NCI-H2029 (cell line): ENCODE measurements around the gene DDTL.
"Not testable (repeated sequence)": the region's sequence is repeated elsewhere in the genome, so short reads cannot be mapped to it uniquely, and the experiment has no call there.

ENCODE experiments used
- DNase-seq: peaks from one replicate; lab custom pipeline; 2025; lab: John Stamatoyannopoulos, UW

Gene DDTL

GRCh38 chr22:23966568-23966967, at the start of gene DDTL:
TSS of gene DDTL (plus strand) at chr22:23966888. CDS start at chr22:23966915, 27 bp downstream.
- DNase-seq, result not testable (repeated sequence)

GRCh38 chr22:23920267-23920611, 46.4 kb upstream of the DDTL start:
- not testable (repeated sequence) for DNase-seq

GRCh38 chr22:23921586-23922201, 45.0 kb upstream of the DDTL start:
- DNase-seq, result not testable (repeated sequence)

GRCh38 chr22:23922921-23923320, 43.8 kb upstream of the DDTL start:
- DNase-seq, result no peak

- DNase-seq, result no peak
Measured at GRCh38 chr22:23925020-23925606, 41.6 kb upstream of the DDTL start.

GRCh38 chr22:23926561-23926960, 40.1 kb upstream of the DDTL start:
- no peak for DNase-seq

- peak; percentile 10 for DNase-seq
Measured at GRCh38 chr22:23938328-23939016, 28.2 kb upstream of the DDTL start.

GRCh38 chr22:23939017-23939357, 27.7 kb upstream of the DDTL start:
- DNase-seq, result no peak

- not testable (repeated sequence) for DNase-seq
Measured at GRCh38 chr22:23940166-23940565, 26.5 kb upstream of the DDTL start.

GRCh38 chr22:23947391-23947790, 19.3 kb upstream of the DDTL start:
- peak; percentile 33 for DNase-seq

- DNase-seq, result not testable (repeated sequence)
Measured at GRCh38 chr22:23949764-23950163, 16.9 kb upstream of the DDTL start.

- DNase-seq, result not testable (repeated sequence)
Measured at GRCh38 chr22:23951383-23951782, 15.3 kb upstream of the DDTL start.

GRCh38 chr22:23952794-23953405, 13.8 kb upstream of the DDTL start:
- DNase-seq, result not testable (repeated sequence)

- not testable (repeated sequence) for DNase-seq
Measured at GRCh38 chr22:23953485-23953884, 13.2 kb upstream of the DDTL start.

GRCh38 chr22:23954193-23954990, 12.3 kb upstream of the DDTL start:
- not testable (repeated sequence) for DNase-seq

GRCh38 chr22:23954991-23955305, 11.7 kb upstream of the DDTL start:
- DNase-seq, result not testable (repeated sequence)

GRCh38 chr22:23955886-23956285, 10.8 kb upstream of the DDTL start:
- DNase-seq, result not testable (repeated sequence)

GRCh38 chr22:23956301-23956900, 10.3 kb upstream of the DDTL start:
- DNase-seq, result peak; percentile 42

GRCh38 chr22:23961084-23961771, 5.5 kb upstream of the DDTL start, which contains the start of gene GSTT2B:
TSS of gene GSTT2B (minus strand) at chr22:23961195. CDS start at chr22:23961131, 64 bp downstream.
- DNase-seq, result not testable (repeated sequence)

GRCh38 chr22:23966094-23966493, 594 bp upstream of the DDTL start:
- DNase-seq, result not testable (repeated sequence)

- DNase-seq, result no peak
Measured at GRCh38 chr22:23969071-23969470, 2.4 kb downstream of the DDTL start.
